T-helper 2 cell treated with Interferon-gamma antibody and Interleukin-4, amounts not matched to agents 100 ng/mL and 5 ng/mL, for 36 hours (primary cell): ENCODE data around the gene SYP. TPM values are rescaled to one million over a fixed set of nuclear protein-coding genes. Genes with fewer than 3 reads are reported as not detected.
"Not testable (repeated sequence)": the region's sequence is repeated elsewhere in the genome, so short reads cannot be mapped to it uniquely, and the experiment has no call there.

ENCODE experiments used
- intact Hi-C: fragments of 100-400 bp; cut with micrococcal nuclease; formaldehyde crosslinking; loops from one replicate; pipeline ENCODE4 v1.15.1; 2023
- total RNA-seq: library from RNA; stranded (reverse); gene quantifications from 2 replicates; pipeline ENCODE4 v1.2.3, GENCODE V29; 2022

Gene SYP
- total RNA-seq, 1 donor from 2014 or later, result 0.95 TPM

GRCh38 chrX:49147936-49148335, 52.1 kb downstream of the SYP start:
- intact Hi-C loops, result no loop called here

- intact Hi-C loops, result no loop called here
These were observed 52.7 kb downstream of the SYP start for GRCh38 chrX:49147282-49147681.

GRCh38 chrX:49143154-49143553, 56.8 kb downstream of the SYP start:
- intact Hi-C loops, result not testable (repeated sequence)

GRCh38 chrX:49142264-49142663, 57.7 kb downstream of the SYP start:
- intact Hi-C loops, result not testable (repeated sequence)

- intact Hi-C loops, result no loop called here
These were observed 60.3 kb downstream of the SYP start for GRCh38 chrX:49139713-49140112.

Other genes starting within 250 kb of the SYP start
- gene OTUD5, start 242.6 kb downstream of the SYP start, total RNA-seq, result 50.2 and 50.9 TPM in 2 replicates
- gene KCND1, start 228.3 kb downstream of the SYP start, total RNA-seq, result 3.4 and 4.0 TPM in 2 replicates
- 85.6 and 94.5 TPM in 2 replicates for gene GRIPAP1, start 197.9 kb downstream of the SYP start, total RNA-seq
- gene TFE3, start 156.8 kb downstream of the SYP start, total RNA-seq, result 27.2 and 29.3 TPM in 2 replicates
- gene CCDC120, start 141.2 kb downstream of the SYP start, total RNA-seq, result 7.1 and 8.7 TPM in 2 replicates
- 15.6 and 19.0 TPM in 2 replicates for gene PRAF2, start 126.2 kb downstream of the SYP start, total RNA-seq
- gene WDR45, start 120.3 kb downstream of the SYP start, total RNA-seq, result 49.0 and 51.4 TPM in 2 replicates
- 28.0 and 28.2 TPM in 2 replicates for gene GPKOW, start 76.5 kb downstream of the SYP start, total RNA-seq
- 1.8 and 2.3 TPM in 2 replicates for gene MAGIX, start 37.4 kb downstream of the SYP start, total RNA-seq
- 143 TPM in 2 replicates for gene PLP2, start 28.3 kb downstream of the SYP start, total RNA-seq
- 12.3 and 12.7 TPM in 2 replicates for gene PRICKLE3, start 13.8 kb downstream of the SYP start, total RNA-seq
- gene CACNA1F, start 33.1 kb upstream of the SYP start, total RNA-seq, result 0.14 and 0.36 TPM in 2 replicates
- gene CCDC22, start 35.3 kb upstream of the SYP start, total RNA-seq, result 29.3 and 30.4 TPM in 2 replicates
- 13.8 and 14.8 TPM in 2 replicates for gene FOXP3, start 64.5 kb upstream of the SYP start, total RNA-seq
- gene PPP1R3F, start 69.6 kb upstream of the SYP start, total RNA-seq, result 14.8 and 16.1 TPM in 2 replicates
- gene GAGE10, start 103.5 kb upstream of the SYP start, total RNA-seq, result not detected in 2 replicates
- not detected in 2 replicates for gene GAGE12J, start 121.8 kb upstream of the SYP start, total RNA-seq
- not detected in 2 replicates for gene GAGE13, start 131.4 kb upstream of the SYP start, total RNA-seq